GM12878 (cell line): ENCODE data around the gene MRPS15. TPM values are rescaled to one million over a fixed set of nuclear protein-coding genes. Genes with fewer than 3 reads are reported as not detected.

Source experiments
- ATAC-seq: fragments of 200-7000 bp; cut with Tn5 transposase; 3 replicates; pipeline ENCODE4 v1.9.1; 2020; ENCODE audit warnings: mild to moderate bottlenecking, moderate library complexity
- BruUV-seq: library from RNA; stranded (reverse); fragments of 400-500 nt; replicated peaks from 2 replicates; lab custom pipeline; 2021; lab: Mats Ljungman, UMichigan
- CTCF ChIA-PET: fragments of 300-600 bp; sonication (Branson Sonifier 250); formaldehyde crosslinking; extraction: SDS; loops from one replicate; lab custom pipeline; 2021; ENCODE audit warnings: inconsistent platforms; lab: Yijun Ruan, JAX
- POLR2A ChIA-PET: fragments of 350-600 bp; formaldehyde crosslinking; extraction: SDS; loops from one replicate; lab custom pipeline; 2021; ENCODE audit warnings: inconsistent platforms; lab: Charles Lee
- RAD21 ChIA-PET: fragments of 300-600 bp; sonication (Branson Sonifier 250); formaldehyde crosslinking; loops from one replicate; lab custom pipeline; 2023; ENCODE audit warnings: antibody characterized with exemption; ENCODE audit not compliant: unreplicated experiment; lab: Charles Lee
- SMC1A ChIA-PET: fragments of 300-600 bp; sonication (Branson Sonifier 250); formaldehyde crosslinking; loops from one replicate; lab custom pipeline; 2023; ENCODE audit not compliant: unreplicated experiment, uncharacterized antibody; lab: Charles Lee
- DNase-seq: peaks from one replicate; pipeline ENCODE4 v3.0.0-alpha.2; 2011; ENCODE audit warnings: low read depth, low spot score
- FAIRE-seq: peaks from 3 replicates; lab custom pipeline; 2011; peaks lifted over from hg19 to GRCh38; lab: Jason Lieb, UNC
- H2AFZ ChIP-seq: 2 replicates; pipeline ENCODE4 v1.6.0; 2011; ENCODE audit warnings: low read depth, low read length, control low read depth; ENCODE audit not compliant: control insufficient read depth
- H3K27ac ChIP-seq: 2 replicates; pipeline ENCODE4 v1.5.1; 2011; ENCODE audit warnings: control low read depth; ENCODE audit not compliant: control insufficient read depth, insufficient read depth
- H3K27me3 ChIP-seq, 2 experiments: replicated peaks in 1 of 2; 2 replicates each; pipeline versions ENCODE4 v1.6.0 to v1.6.1; 2011; ENCODE audit warnings: low read length in 1 of 2; ENCODE audit not compliant: control insufficient read depth in 2 of 2, insufficient read depth in 2 of 2
- H3K36me3 ChIP-seq, 2 experiments: 2 replicates each; pipeline ENCODE4 v1.5.1; 2011; ENCODE audit warnings: low read length in 1 of 2; ENCODE audit not compliant: control insufficient read depth in 2 of 2, insufficient read depth in 2 of 2
- H3K4me1 ChIP-seq: 2 replicates; pipeline ENCODE4 v1.6.1; 2011; ENCODE audit warnings: mild to moderate bottlenecking, low read length, moderate library complexity, mixed read lengths; ENCODE audit not compliant: control insufficient read depth, insufficient read depth
- H3K4me2 ChIP-seq: 2 replicates; pipeline ENCODE4 v1.6.0; 2011; ENCODE audit warnings: control low read depth; ENCODE audit not compliant: control insufficient read depth, insufficient read depth
- H3K4me3 ChIP-seq: fragments of 200-600 bp; sonication (generic); 2 replicates; pipeline ENCODE4 v1.5.1; 2016
- H3K79me2 ChIP-seq: 2 replicates; pipeline ENCODE4 v1.6.0; 2011; ENCODE audit warnings: low read length; ENCODE audit not compliant: control insufficient read depth, insufficient read depth
- H3K9ac ChIP-seq: 2 replicates; pipeline ENCODE4 v1.8.0; 2011; ENCODE audit warnings: low read length, control low read depth, mixed read lengths; ENCODE audit not compliant: control insufficient read depth, insufficient read depth
- H3K9me3 ChIP-seq: replicated peaks from 3 replicates; pipeline ENCODE4 v1.5.1; 2011; ENCODE audit warnings: mild to moderate bottlenecking, low read length; ENCODE audit not compliant: control insufficient read depth, insufficient read depth
- H4K20me1 ChIP-seq: 2 replicates; pipeline ENCODE4 v1.6.0; 2011; ENCODE audit not compliant: control insufficient read depth, insufficient read depth
- BMI1 ChIP-seq: fragments of 450-650 bp; IDR thresholded peaks from 2 replicates; pipeline ENCODE4 v1.6.1; 2016; ENCODE audit warnings: mild to moderate bottlenecking, moderate library complexity, borderline replicate concordance
- BRCA1 ChIP-seq: IDR thresholded peaks from 2 replicates; pipeline ENCODE4 v1.6.1; 2011; ENCODE audit warnings: low read depth, low read length, improper control_type of control experiment
- EGR1 ChIP-seq, 2 experiments: IDR thresholded peaks; 1 replicate in 1 of 2; 2 replicates in 1 of 2; pipeline ENCODE4 v1.6.1; 2011 to 2012; ENCODE audit warnings: low read depth in 2 of 2, low read length in 2 of 2, borderline replicate concordance in 1 of 2, mild to moderate bottlenecking in 1 of 2, moderate library complexity in 1 of 2
- FOS ChIP-seq: IDR thresholded peaks from 3 replicates; pipeline ENCODE4 v1.6.1; 2011; ENCODE audit warnings: borderline replicate concordance; ENCODE audit not compliant: insufficient read length; ENCODE audit errors: extremely low read depth
- HSF1 ChIP-seq: fragments of 150-350 bp; IDR thresholded peaks from 2 replicates; pipeline ENCODE4 v1.6.1; 2014; ENCODE audit warnings: mild to moderate bottlenecking, low read depth, low read length
- LARP7 ChIP-seq: fragments of 450-650 bp; IDR thresholded peaks from 2 replicates; pipeline ENCODE4 v1.6.1; 2017; ENCODE audit warnings: mild to moderate bottlenecking
- MLLT1 ChIP-seq: fragments of 450-650 bp; IDR thresholded peaks from 2 replicates; pipeline ENCODE4 v1.6.1; 2016; ENCODE audit warnings: mild to moderate bottlenecking
- PML ChIP-seq: IDR thresholded peaks from 2 replicates; pipeline ENCODE4 v1.6.1; 2012; ENCODE audit warnings: low read length, inconsistent platforms
- RFX5 ChIP-seq: IDR thresholded peaks from 2 replicates; pipeline ENCODE4 v1.6.1; 2011; ENCODE audit warnings: low read depth, low read length, improper control_type of control experiment
- SPI1 ChIP-seq: IDR thresholded peaks from 2 replicates; pipeline ENCODE4 v1.6.1; 2011; ENCODE audit warnings: low read depth, mild to moderate bottlenecking, low read length, moderate library complexity, borderline replicate concordance; ENCODE audit not compliant: insufficient read depth
- STAT1 ChIP-seq: fragments of 450-650 bp; conservative IDR thresholded peaks from 2 replicates; pipeline ENCODE4 v1.6.1; 2014; ENCODE audit warnings: antibody characterized with exemption, mild to moderate bottlenecking
- SUPT20H ChIP-seq: IDR thresholded peaks from 2 replicates; pipeline ENCODE4 v1.6.1; 2011; ENCODE audit warnings: low read depth, mild to moderate bottlenecking, low read length, moderate library complexity, borderline replicate concordance; ENCODE audit not compliant: control insufficient read depth
- ZSCAN29 ChIP-seq: fragments of 450-650 bp; IDR thresholded peaks from 2 replicates; pipeline ENCODE4 v1.6.1; 2017; ENCODE audit warnings: mild to moderate bottlenecking, moderate library complexity
- ZZZ3 ChIP-seq: IDR thresholded peaks from 2 replicates; pipeline ENCODE4 v1.6.1; 2011; ENCODE audit warnings: low read depth; ENCODE audit not compliant: control insufficient read depth, insufficient read length
- WGBS: methylation state at CpG from one replicate; pipeline ENCODE4 v1.1.6; 2016; ENCODE audit warnings: low lambda C conversion rate; ENCODE audit not compliant: insufficient replicate concordance, insufficient coverage; ENCODE audit errors: missing lambda C conversion rate; 5-methylcytosine and 5-hydroxymethylcytosine counted together
- in situ Hi-C: fragments of 300-500 bp; cut with MboI; formaldehyde crosslinking; loops from 9 replicates; pipeline ENCODE4 v1.14.3; 2018; ENCODE audit warnings: mixed read lengths
- intact Hi-C: fragments of 100-400 bp; cut with micrococcal nuclease; formaldehyde crosslinking; loops from one replicate; pipeline ENCODE4 v1.14.2; 2022; ENCODE audit not compliant: unreplicated experiment
- polyA plus RNA-seq, 11 experiments: library from polyadenylated mRNA; depleted of rRNA in 4 of 11; unstranded in 6 of 11; stranded (reverse) in 5 of 11; fragments of >200 nt; fragmentation: Nextera tagmentation in 4 of 11; fragmentation: Illumina TruSeq in 1 of 11; extraction: Ambion mirVana in 4 of 11; extraction: Trizol in 1 of 11; gene quantifications; 1 replicate in 1 of 11; 2 replicates in 10 of 11; pipeline versions ENCODE4 v1.2.1 to v1.2.3, GENCODE V29; 2011 to 2016; ENCODE audit warnings: inconsistent platforms in 2 of 11, missing spikeins in 2 of 11, low read depth in 1 of 11
- total RNA-seq, 4 experiments: library from RNA; depleted of rRNA in 3 of 4; stranded (reverse); fragments of >200 nt in 3 of 4; fragmentation: Illumina TruSeq in 1 of 4; extraction: Trizol in 1 of 4; gene quantifications; 2 replicates each; pipeline versions ENCODE4 v1.2.1 to v1.2.3, GENCODE V29; 2013 to 2021

MRPS15 gene
- total and polyA plus RNA-seq, 10 of the 15 experiments (the other 5 are each of a cell fraction or from before 2014, with no cell fraction given), result 41.1 to 207 (median 107) TPM

DNA sequence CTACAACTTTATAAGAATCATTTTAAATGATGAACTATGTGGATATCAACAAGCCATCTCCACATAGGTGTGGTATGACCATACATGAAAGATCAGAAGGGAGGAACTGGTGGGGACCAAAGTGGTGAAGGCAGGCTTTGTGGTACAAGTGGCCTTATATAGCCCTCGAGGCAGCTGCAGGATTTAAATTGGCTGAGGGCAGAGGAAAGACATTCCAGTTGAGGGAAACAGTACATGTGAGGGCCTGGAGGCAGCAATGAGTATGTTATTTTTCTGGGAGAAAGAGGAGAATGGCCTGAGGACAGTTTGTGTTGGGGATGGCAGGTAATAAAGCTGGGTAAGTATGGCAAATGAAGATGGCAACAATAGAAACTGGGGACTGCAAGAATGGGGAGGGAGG lies 31.1 kb downstream of the MRPS15 start:
- no peak for ATAC-seq
- in situ Hi-C loops (no loop called here), intact Hi-C loops (no loop called here)
- SMC1A ChIA-PET, result no interaction called here
- DNase-seq, result no peak
- Histone ChIP-seq H3K36me3 (no peaks in the 10 kb centered on the region), H4K20me1 (no peaks in the 10 kb centered on the region), H3K9ac (no peak overlapping the region), H3K4me3 (no peak overlapping the region), H3K27ac (no peak overlapping the region), H3K4me2 (no peak overlapping the region), H2AFZ (no peak overlapping the region), H3K79me2 (no peaks in the 10 kb centered on the region), H3K27me3 (no peaks in the 10 kb centered on the region), H3K9me3 (no peaks in the 10 kb centered on the region), H3K4me1 (no peaks in the 10 kb centered on the region)
- TF ChIP-seq SUPT20H (no peak), EGR1 (IDR thresholded peaks at IDR 0.05; ENCODE audit: borderline replicate concordance in 1 of 2, low read depth in 2 of 2, low read length in 2 of 2) (no peak), MLLT1 (no peak), ZZZ3 (no peak), FOS (no peak), HSF1 (no peak), STAT1 (no peak), BRCA1 (no peak), SPI1 (no peak), RFX5 (no peak), LARP7 (no peak), BMI1 (no peak), PML (no peak), ZSCAN29 (no peak)
- CTCF ChIA-PET, result no interaction called here
- POLR2A ChIA-PET, result no interaction called here
- WGBS, result 6% methylated on average over 1 of the region's 1 CpG
- no peak for FAIRE-seq
- BruUV-seq, result no TSS peak
- RAD21 ChIA-PET, result no interaction called here
